ENCODE results near the gene AKR1C1.
"Not testable (repeated sequence)": the region's sequence is repeated elsewhere in the genome, so short reads cannot be mapped to it uniquely, and the experiment has no call there.

AKR1C1 gene

GRCh38 chr10:4934391-4934987, 28.7 kb upstream of the AKR1C1 start:
- no peak overlapping the region for H3K4me3 ChIP-seq (replicated peaks; ENCODE audit: low read depth, low read length)
- DNase-seq (ENCODE audit: low read depth): no peak
- TF ChIP-seq CTCF (IDR thresholded peaks at IDR 0.05; ENCODE audit: low read length, missing control alignments): no peak

- no peak for DNase-seq (ENCODE audit: low read depth)
- H3K4me3 ChIP-seq (replicated peaks; ENCODE audit: low read depth, low read length): no peak overlapping the region
- TF ChIP-seq CTCF (IDR thresholded peaks at IDR 0.05; ENCODE audit: low read length, missing control alignments): no peak
Observed at GRCh38 chr10:4937346-4937745, 25.9 kb upstream of the AKR1C1 start.

- TF ChIP-seq CTCF (IDR thresholded peaks at IDR 0.05; ENCODE audit: low read length, missing control alignments): no peak
- no peak for DNase-seq (ENCODE audit: low read depth)
- H3K4me3 ChIP-seq (replicated peaks; ENCODE audit: low read depth, low read length): no peak overlapping the region
Observed at GRCh38 chr10:4939224-4940072, 23.8 kb upstream of the AKR1C1 start.

GRCh38 chr10:4940073-4940428, 23.2 kb upstream of the AKR1C1 start:
- DNase-seq (ENCODE audit: low read depth); H3K4me3 ChIP-seq (replicated peaks; ENCODE audit: low read depth, low read length): not testable (repeated sequence)

DNA sequence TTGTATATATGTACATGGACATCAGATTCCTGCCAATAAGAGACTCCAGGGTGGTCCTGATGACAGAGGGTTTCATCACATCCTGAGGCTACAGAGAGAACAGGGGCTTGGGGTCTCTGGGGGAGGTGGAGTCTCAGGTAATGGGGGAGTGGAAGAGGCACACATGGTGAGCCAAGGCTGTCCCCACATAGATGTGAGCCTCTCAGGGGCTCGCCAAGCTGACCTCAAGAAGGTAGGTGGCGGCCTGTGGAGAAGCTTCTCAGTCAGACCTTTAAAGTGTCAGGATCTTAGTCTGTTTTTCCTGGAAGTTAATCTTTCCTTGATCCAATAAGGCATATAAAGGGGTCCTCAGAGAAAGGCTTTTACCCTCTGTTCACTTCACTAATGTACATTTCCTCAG, 22.3 kb upstream of the AKR1C1 start:
- not testable (repeated sequence) for H3K4me3 ChIP-seq (replicated peaks; ENCODE audit: low read depth, low read length); DNase-seq (ENCODE audit: low read depth)

GRCh38 chr10:4941540-4942330, 21.5 kb upstream of the AKR1C1 start:
- DNase-seq (ENCODE audit: low read depth): peak; percentile 18
- no peak for TF ChIP-seq CTCF (IDR thresholded peaks at IDR 0.05; ENCODE audit: low read length, missing control alignments)

DNA sequence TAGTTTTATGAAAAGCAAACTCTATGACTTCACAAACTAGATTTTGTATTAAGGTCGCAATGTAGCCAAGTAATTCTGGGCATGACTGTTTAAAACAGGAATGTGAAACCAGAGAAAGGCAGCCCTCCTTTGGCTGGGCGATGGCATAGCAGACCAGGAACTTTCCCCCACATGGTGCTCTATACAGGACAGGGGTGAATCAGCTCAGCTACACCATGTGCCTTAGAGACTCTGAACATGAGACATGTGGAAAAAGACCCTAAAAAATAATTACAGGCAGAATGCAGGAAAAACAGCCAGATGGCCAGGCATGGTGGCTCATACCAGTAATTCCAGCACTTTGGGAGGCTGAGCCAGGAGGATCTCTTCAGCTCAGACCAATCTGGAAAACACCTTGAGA, 20.3 kb upstream of the AKR1C1 start:
- DNase-seq (ENCODE audit: low read depth): peak; percentile 68
- H3K4me3 ChIP-seq (replicated peaks; ENCODE audit: low read depth, low read length): not testable (repeated sequence)
- TF ChIP-seq CTCF (IDR thresholded peaks at IDR 0.05; ENCODE audit: low read length, missing control alignments): peak; percentile 20

More at GRCh38 chr10:4941540-4942330, 21.5 kb upstream of the AKR1C1 start:
- H3K4me3 ChIP-seq (replicated peaks; ENCODE audit: low read depth, low read length): no peak overlapping the region

GRCh38 chr10:4943416-4943815, 19.8 kb upstream of the AKR1C1 start:
- not testable (repeated sequence) for DNase-seq (ENCODE audit: low read depth); H3K4me3 ChIP-seq (replicated peaks; ENCODE audit: low read depth, low read length)

Data from fibroblast of pulmonary artery (primary cell).